Measurements from ENCODE around the gene PRUNE2. TPM values are rescaled to one million over a fixed set of nuclear protein-coding genes. Genes with fewer than 3 reads are reported as not detected.

Gene PRUNE2
- polyA plus RNA-seq, 1 donor (not counting 4 experiments of a cell fraction or from before 2014, with no cell fraction given) = 0.41 TPM

DNA sequence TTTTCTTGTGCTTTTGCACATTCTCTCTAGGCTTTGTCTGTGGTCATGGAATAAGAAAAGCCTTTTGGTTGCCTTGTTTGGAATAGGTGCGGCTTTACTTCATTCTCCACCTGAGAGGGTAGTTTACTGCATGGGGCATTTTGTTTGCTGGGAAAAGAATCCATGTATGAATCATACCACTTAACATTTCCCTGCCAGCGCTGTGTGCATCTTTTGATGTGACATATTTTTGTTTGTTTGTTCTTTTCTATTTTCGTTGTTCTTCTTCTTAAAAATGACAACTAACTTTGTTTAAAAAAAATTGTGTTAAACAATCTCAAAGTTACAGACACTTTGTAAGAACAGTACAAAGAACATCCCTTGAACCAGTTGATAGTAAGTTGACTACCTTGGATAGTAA is 333.8 kb downstream of the PRUNE2 start:
- dilution Hi-C loops (cut with MboI; ENCODE audit: extremely low pct_ligation_motif_present, low sequenced_read_pairs) = no loop called here
- Histone ChIP-seq H3K4me2 (ENCODE audit: control insufficient read depth, extremely low read depth, insufficient read depth, low read depth, low read length) (peak overlapping the region; percentile 45), H3K27ac (ENCODE audit: control insufficient read depth, insufficient read depth, low read length) (no peak overlapping the region), H3K4me3 (ENCODE audit: control insufficient read depth in 2 of 3, extremely low read depth in 1 of 3, insufficient read depth in 2 of 3, low read depth in 1 of 3, low read length in 3 of 3) (no peak overlapping the region), H3K9me1 (ENCODE audit: control insufficient read depth, extremely low read depth, insufficient read depth, low read length) (no peaks in the 10 kb centered on the region), H3K27me3 (ENCODE audit: control insufficient read depth, extremely low read depth, insufficient read depth, low read length) (no peaks in the 10 kb centered on the region), H2AFZ (ENCODE audit: control insufficient read depth, low read length) (no peak overlapping the region), H3K9me3 (ENCODE audit: control insufficient read depth, low read depth, low read length) (no peaks in the 10 kb centered on the region), H3K36me3 (ENCODE audit: control insufficient read depth in 2 of 2, extremely low read depth in 1 of 2, insufficient read depth in 2 of 2, low read length in 2 of 2) (no peaks in the 10 kb centered on the region), H3K79me2 (ENCODE audit: control insufficient read depth, insufficient read depth, low read length) (no peaks in the 10 kb centered on the region), H3K9ac (ENCODE audit: control insufficient read depth, extremely low read depth, insufficient read depth, low read length) (no peak overlapping the region), H4K20me1 (ENCODE audit: control insufficient read depth, extremely low read depth, insufficient read depth, low read length) (no peaks in the 10 kb centered on the region), H3K4me1 (ENCODE audit: control insufficient read depth, extremely low read depth, insufficient read depth, low read length) (no peaks in the 10 kb centered on the region)
- FAIRE-seq (no peak), DNase-seq (ENCODE audit: low read depth, low spot score) (no peak)
- TF ChIP-seq, protein P1, sequence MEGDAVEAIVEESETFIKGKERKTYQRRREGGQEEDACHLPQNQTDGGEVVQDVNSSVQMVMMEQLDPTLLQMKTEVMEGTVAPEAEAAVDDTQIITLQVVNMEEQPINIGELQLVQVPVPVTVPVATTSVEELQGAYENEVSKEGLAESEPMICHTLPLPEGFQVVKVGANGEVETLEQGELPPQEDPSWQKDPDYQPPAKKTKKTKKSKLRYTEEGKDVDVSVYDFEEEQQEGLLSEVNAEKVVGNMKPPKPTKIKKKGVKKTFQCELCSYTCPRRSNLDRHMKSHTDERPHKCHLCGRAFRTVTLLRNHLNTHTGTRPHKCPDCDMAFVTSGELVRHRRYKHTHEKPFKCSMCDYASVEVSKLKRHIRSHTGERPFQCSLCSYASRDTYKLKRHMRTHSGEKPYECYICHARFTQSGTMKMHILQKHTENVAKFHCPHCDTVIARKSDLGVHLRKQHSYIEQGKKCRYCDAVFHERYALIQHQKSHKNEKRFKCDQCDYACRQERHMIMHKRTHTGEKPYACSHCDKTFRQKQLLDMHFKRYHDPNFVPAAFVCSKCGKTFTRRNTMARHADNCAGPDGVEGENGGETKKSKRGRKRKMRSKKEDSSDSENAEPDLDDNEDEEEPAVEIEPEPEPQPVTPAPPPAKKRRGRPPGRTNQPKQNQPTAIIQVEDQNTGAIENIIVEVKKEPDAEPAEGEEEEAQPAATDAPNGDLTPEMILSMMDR (optimal IDR thresholded peaks at IDR 0.05 in 1 of 3, IDR thresholded peaks at IDR 0.05 in 1 of 3, conservative IDR thresholded peaks at IDR 0.05 in 1 of 3; ENCODE audit: extremely low read depth in 1 of 3, insufficient read depth in 2 of 3, low read length in 3 of 3) = no peak
- TF ChIP-seq EZH2 (IDR thresholded peaks at IDR 0.05; ENCODE audit: low read length) = no peak

DNA sequence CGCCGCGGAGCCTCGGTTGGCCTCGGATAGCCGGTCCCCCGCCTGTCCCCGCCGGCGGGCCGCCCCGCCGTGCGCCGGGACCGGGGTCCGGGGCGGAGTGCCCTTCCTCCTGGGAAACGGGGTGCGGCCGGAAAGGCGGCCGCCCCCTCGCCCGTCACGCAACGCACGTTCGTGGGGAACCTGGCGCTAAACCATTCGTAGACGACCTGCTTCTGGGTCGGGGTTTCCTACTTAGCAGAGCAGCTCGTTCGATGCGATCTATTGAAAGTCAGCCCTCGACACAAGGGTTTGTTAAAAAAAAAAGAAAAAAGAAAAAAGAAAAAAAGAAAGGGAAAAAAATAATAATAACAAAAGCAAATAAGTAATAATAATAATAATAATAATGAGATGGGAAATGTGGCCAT is 334.2 kb downstream of the PRUNE2 start:
- H3K4me2 ChIP-seq (ENCODE audit: control insufficient read depth, extremely low read depth, insufficient read depth, low read depth, low read length) = peak overlapping the region; percentile 45
- H3K4me1 ChIP-seq (ENCODE audit: control insufficient read depth, extremely low read depth, insufficient read depth, low read length) = no peaks in the 10 kb centered on the region
- H3K36me3 ChIP-seq (ENCODE audit: control insufficient read depth in 2 of 2, extremely low read depth in 1 of 2, insufficient read depth in 2 of 2, low read length in 2 of 2) = no peaks in the 10 kb centered on the region
- H3K4me3 ChIP-seq (ENCODE audit: control insufficient read depth in 2 of 3, extremely low read depth in 1 of 3, insufficient read depth in 2 of 3, low read depth in 1 of 3, low read length in 3 of 3) = peak overlapping the region in 2 of 3 experiments; percentile 27 to 53
- H2AFZ ChIP-seq (ENCODE audit: control insufficient read depth, low read length) = no peak overlapping the region
- H3K27ac ChIP-seq (ENCODE audit: control insufficient read depth, insufficient read depth, low read length) = no peak overlapping the region
- H4K20me1 ChIP-seq (ENCODE audit: control insufficient read depth, extremely low read depth, insufficient read depth, low read length) = no peaks in the 10 kb centered on the region
- no peak for TF ChIP-seq EZH2 (IDR thresholded peaks at IDR 0.05; ENCODE audit: low read length)
- TF ChIP-seq, protein P1 (optimal IDR thresholded peaks at IDR 0.05 in 1 of 3, IDR thresholded peaks at IDR 0.05 in 1 of 3, conservative IDR thresholded peaks at IDR 0.05 in 1 of 3; ENCODE audit: extremely low read depth in 1 of 3, insufficient read depth in 2 of 3, low read length in 3 of 3) = no peak
- FAIRE-seq (no peak), DNase-seq (ENCODE audit: low read depth, low spot score) (no peak)
- dilution Hi-C loops (cut with MboI; ENCODE audit: extremely low pct_ligation_motif_present, low sequenced_read_pairs) = no loop called here
- H3K9me3 ChIP-seq (ENCODE audit: control insufficient read depth, low read depth, low read length) = no peaks in the 10 kb centered on the region
- H3K9me1 ChIP-seq (ENCODE audit: control insufficient read depth, extremely low read depth, insufficient read depth, low read length) = no peaks in the 10 kb centered on the region
- no peaks in the 10 kb centered on the region for H3K79me2 ChIP-seq (ENCODE audit: control insufficient read depth, insufficient read depth, low read length)
- H3K27me3 ChIP-seq (ENCODE audit: control insufficient read depth, extremely low read depth, insufficient read depth, low read length) = no peaks in the 10 kb centered on the region
- no peak overlapping the region for H3K9ac ChIP-seq (ENCODE audit: control insufficient read depth, extremely low read depth, insufficient read depth, low read length)

Data from keratinocyte (primary cell).